Measurements from ENCODE around the gene TATDN3.
"Not testable (repeated sequence)": the region's sequence is repeated elsewhere in the genome, so short reads cannot be mapped to it uniquely, and the experiment has no call there.

TATDN3 gene

DNA sequence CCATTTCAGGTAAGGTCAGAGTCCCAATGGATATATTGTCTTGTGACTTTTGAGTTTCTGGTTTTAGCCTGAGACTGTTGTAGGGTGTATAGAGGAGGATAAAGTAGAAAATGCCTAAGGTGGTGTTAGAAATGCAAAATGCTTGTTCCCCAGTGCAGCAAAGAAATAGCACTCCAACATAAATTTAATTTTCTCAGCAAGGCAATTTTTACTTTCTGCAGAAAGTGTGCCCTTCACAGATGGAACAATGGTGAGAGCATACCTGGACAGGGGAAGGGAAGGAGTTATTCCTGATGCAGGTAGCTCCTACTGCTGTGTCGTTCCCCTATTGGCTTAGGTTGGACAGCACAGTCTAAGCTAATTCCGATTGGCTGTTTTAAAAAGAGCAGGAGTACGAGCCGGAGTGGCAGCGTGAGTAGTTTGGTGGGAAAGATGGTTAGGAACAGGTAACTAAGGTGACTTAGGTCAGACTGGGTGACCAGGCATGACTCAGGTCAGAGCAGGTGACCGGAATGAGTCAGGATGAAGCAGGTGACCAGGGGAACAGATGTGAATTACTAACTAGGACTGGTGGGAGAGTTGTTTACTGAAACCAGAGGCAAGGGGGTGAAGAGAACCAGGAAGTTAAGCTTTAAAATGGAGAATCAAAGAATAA, 34.2 kb downstream of the TATDN3 start:
- TF ChIP-seq, protein P1, sequence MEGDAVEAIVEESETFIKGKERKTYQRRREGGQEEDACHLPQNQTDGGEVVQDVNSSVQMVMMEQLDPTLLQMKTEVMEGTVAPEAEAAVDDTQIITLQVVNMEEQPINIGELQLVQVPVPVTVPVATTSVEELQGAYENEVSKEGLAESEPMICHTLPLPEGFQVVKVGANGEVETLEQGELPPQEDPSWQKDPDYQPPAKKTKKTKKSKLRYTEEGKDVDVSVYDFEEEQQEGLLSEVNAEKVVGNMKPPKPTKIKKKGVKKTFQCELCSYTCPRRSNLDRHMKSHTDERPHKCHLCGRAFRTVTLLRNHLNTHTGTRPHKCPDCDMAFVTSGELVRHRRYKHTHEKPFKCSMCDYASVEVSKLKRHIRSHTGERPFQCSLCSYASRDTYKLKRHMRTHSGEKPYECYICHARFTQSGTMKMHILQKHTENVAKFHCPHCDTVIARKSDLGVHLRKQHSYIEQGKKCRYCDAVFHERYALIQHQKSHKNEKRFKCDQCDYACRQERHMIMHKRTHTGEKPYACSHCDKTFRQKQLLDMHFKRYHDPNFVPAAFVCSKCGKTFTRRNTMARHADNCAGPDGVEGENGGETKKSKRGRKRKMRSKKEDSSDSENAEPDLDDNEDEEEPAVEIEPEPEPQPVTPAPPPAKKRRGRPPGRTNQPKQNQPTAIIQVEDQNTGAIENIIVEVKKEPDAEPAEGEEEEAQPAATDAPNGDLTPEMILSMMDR (IDR thresholded peaks at IDR 0.05; ENCODE audit: low read depth, low read length), result no peak
- TF ChIP-seq EZH2phosphoT487 (IDR thresholded peaks at IDR 0.05; ENCODE audit: low read depth), result no peak
- Histone ChIP-seq H3K27me3 (ENCODE audit: low read depth, low read length) (no peaks in the 10 kb centered on the region), H2AFZ (ENCODE audit: low read depth, low read length) (no peak overlapping the region)

DNA sequence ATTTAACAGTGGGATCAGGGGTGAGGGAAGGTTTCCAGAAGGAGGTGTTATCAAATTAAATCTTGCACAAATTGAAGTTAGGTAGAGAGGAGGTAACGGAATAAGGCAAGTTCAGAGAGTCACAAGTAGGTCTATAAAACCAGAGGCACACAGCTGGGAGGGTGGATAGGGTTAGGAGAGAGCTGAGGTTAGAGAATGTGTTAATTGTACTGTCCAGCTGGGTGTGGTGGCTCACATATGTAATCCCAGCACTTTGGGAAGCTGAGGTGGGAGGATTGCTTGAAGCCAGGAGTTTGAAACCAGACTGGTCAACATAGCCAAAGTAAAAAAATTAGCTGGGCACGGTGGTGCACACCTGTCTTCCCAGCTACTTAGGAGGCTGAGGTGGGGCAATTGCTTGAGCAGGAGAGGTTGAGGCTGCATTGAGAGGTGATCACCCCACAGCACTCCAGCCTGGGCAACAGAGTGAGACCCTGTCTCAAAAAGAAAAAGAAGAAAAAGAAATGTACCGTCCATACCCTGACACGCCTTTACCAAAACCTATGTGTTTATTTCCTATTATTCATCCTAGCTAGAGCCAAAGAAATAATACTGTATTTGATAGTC, 35.6 kb downstream of the TATDN3 start:
- H3K9ac ChIP-seq (ENCODE audit: low read length), result no peak overlapping the region
- H3K36me3 ChIP-seq (replicated peaks; ENCODE audit: low read depth, low read length), result peaks cover 33% of the 10 kb centered on the region
- H3K4me2 ChIP-seq (ENCODE audit: low read length), result no peak overlapping the region
- no peak overlapping the region for H3K27ac ChIP-seq (ENCODE audit: low read length)
- TF ChIP-seq EZH2phosphoT487 (IDR thresholded peaks at IDR 0.05; ENCODE audit: low read depth), result no peak
- TF ChIP-seq, protein P1 (IDR thresholded peaks at IDR 0.05; ENCODE audit: low read depth, low read length), result no peak
- no peaks in the 10 kb centered on the region for H4K20me1 ChIP-seq (ENCODE audit: insufficient read depth, low read length)
- no peaks in the 10 kb centered on the region for H3K27me3 ChIP-seq (ENCODE audit: low read depth, low read length)
- peaks cover 25% of the 10 kb centered on the region for H3K4me1 ChIP-seq (ENCODE audit: low read length)
- H2AFZ ChIP-seq (ENCODE audit: low read depth, low read length), result no peak overlapping the region
- no peak overlapping the region for H3K4me3 ChIP-seq (ENCODE audit: low read length)
- H3K79me2 ChIP-seq (ENCODE audit: low read length), result no peaks in the 10 kb centered on the region
- peaks cover 39% of the 10 kb centered on the region for H3K9me3 ChIP-seq (ENCODE audit: insufficient read depth, low read length)

More for the DNA sequence above, 34.2 kb downstream of the TATDN3 start:
- no peak overlapping the region for H3K9ac ChIP-seq (ENCODE audit: low read length)
- no peaks in the 10 kb centered on the region for H4K20me1 ChIP-seq (ENCODE audit: insufficient read depth, low read length)
- no peak overlapping the region for H3K4me3 ChIP-seq (ENCODE audit: low read length)
- H3K27ac ChIP-seq (ENCODE audit: low read length), result no peak overlapping the region
- no peak overlapping the region for H3K4me2 ChIP-seq (ENCODE audit: low read length)
- no peaks in the 10 kb centered on the region for H3K79me2 ChIP-seq (ENCODE audit: low read length)
- H3K4me1 ChIP-seq (ENCODE audit: low read length), result peaks cover 16% of the 10 kb centered on the region
- H3K36me3 ChIP-seq (replicated peaks; ENCODE audit: low read depth, low read length), result peaks cover 33% of the 10 kb centered on the region
- H3K9me3 ChIP-seq (ENCODE audit: insufficient read depth, low read length), result peaks cover 39% of the 10 kb centered on the region

DNA sequence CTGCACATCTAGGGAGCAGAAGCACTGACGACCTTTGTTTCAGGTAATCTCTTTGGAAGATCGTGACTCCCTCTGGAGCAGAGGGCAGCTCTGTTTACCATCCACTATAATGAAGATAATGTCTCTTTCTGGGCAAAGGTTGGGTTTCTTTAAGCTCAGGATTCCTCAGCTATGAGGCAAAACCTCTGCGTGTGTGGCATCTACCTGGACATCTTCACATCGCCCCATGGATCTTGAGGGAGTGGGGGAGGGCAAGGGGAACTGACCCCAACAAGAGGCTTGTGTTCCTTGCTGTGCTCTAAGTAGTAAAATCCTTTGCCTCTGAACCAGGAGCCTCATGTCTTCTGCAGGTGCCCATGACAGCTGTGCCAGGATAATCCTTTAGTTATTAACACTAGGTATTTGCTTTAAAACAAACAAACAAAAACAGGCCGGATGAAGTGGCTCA, 36.2 kb downstream of the TATDN3 start:
- H3K4me1 ChIP-seq (ENCODE audit: low read length), result peaks cover 31% of the 10 kb centered on the region
- H3K9ac ChIP-seq (ENCODE audit: low read length), result no peak overlapping the region
- no peak overlapping the region for H3K4me2 ChIP-seq (ENCODE audit: low read length)
- no peaks in the 10 kb centered on the region for H3K27me3 ChIP-seq (ENCODE audit: low read depth, low read length)
- H3K36me3 ChIP-seq (replicated peaks; ENCODE audit: low read depth, low read length), result peaks cover 31% of the 10 kb centered on the region
- no peak overlapping the region for H3K27ac ChIP-seq (ENCODE audit: low read length)
- no peak overlapping the region for H2AFZ ChIP-seq (ENCODE audit: low read depth, low read length)
- H3K4me3 ChIP-seq (ENCODE audit: low read length), result no peak overlapping the region
- H4K20me1 ChIP-seq (ENCODE audit: insufficient read depth, low read length), result no peaks in the 10 kb centered on the region
- H3K9me3 ChIP-seq (ENCODE audit: insufficient read depth, low read length), result peaks cover 39% of the 10 kb centered on the region
- TF ChIP-seq, protein P1 (IDR thresholded peaks at IDR 0.05; ENCODE audit: low read depth, low read length), result no peak
- no peak for TF ChIP-seq EZH2phosphoT487 (IDR thresholded peaks at IDR 0.05; ENCODE audit: low read depth)
- no peaks in the 10 kb centered on the region for H3K79me2 ChIP-seq (ENCODE audit: low read length)

DNA sequence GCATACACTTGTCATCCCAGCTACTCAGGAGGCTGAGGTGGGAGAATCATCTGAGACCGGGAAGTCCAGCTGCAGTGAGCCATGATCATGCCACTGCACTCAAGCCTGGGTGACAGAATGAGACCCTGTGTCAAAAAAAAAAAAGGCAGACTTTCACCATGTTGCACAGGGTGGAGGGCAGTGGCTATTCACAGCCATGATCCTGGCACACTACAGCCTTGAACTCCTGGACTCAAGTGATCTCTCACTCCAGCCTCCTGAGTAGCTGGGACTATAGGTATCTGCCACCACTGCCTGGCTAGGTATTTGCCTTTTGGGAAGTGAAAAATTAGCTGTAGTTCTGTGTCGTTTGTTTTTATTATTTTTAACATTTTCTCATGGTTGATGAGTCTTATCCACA, 36.7 kb downstream of the TATDN3 start:
- Histone ChIP-seq H3K9ac (ENCODE audit: low read length) (no peak overlapping the region), H3K4me3 (ENCODE audit: low read length) (no peak overlapping the region), H3K9me3 (ENCODE audit: insufficient read depth, low read length) (peaks cover 38% of the 10 kb centered on the region), H3K4me1 (ENCODE audit: low read length) (peaks cover 36% of the 10 kb centered on the region), H2AFZ (ENCODE audit: low read depth, low read length) (no peak overlapping the region), H3K36me3 (replicated peaks; ENCODE audit: low read depth, low read length) (peaks cover 29% of the 10 kb centered on the region), H3K79me2 (ENCODE audit: low read length) (no peaks in the 10 kb centered on the region), H4K20me1 (ENCODE audit: insufficient read depth, low read length) (no peaks in the 10 kb centered on the region), H3K27ac (ENCODE audit: low read length) (no peak overlapping the region), H3K4me2 (ENCODE audit: low read length) (no peak overlapping the region), H3K27me3 (ENCODE audit: low read depth, low read length) (no peaks in the 10 kb centered on the region)
- TF ChIP-seq EZH2phosphoT487 (IDR thresholded peaks at IDR 0.05; ENCODE audit: low read depth), result no peak
- TF ChIP-seq, protein P1 (IDR thresholded peaks at IDR 0.05; ENCODE audit: low read depth, low read length), result no peak

DNA sequence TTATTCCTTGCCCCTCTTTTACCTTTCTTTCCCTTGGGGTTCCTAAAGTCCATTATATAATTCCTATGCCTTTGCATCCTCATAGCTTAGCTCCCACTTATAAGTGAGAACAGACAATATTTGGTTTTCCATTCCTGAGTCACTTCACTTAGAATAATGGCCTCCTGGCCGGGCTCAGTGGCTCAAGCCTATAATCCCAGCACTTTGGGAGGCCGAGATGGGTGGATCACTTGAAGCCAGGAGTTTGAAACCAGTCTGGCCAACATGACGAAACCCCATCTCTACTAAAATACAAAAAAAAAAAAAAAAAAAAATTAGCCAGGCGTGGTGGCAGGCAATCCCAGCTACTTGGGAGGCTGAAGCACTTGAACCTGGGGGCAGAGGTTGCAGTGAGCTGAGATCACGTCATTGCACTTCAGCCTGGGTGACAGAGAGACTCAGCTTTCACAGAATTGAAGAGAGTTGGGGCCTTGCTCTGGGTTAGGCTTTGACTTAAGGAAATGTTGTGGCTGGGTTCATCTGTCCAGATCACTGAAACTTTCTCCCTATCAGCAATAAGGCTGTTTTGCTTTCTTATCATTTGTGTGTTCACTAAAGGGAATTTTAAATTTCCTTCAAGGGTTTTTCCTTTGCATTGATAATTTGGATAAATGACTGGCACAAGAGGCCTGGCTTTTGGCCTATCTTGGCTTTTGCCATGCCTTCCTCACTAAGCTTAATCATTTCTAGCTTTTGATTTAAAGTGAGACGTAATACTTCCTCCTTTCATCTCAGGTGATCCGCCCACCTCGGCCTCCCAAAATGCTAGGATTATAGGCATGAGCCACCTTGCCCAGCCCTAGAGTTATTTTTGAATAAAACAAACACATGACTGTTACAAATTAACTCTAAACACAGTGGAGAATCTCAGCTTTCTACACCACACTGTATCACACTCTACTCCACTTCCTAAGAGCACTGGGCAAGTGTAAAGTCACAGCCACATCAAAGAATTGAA, 41.8 kb downstream of the TATDN3 start:
- H3K9me3 ChIP-seq (ENCODE audit: insufficient read depth, low read length); H4K20me1 ChIP-seq (ENCODE audit: insufficient read depth, low read length); H3K36me3 ChIP-seq (replicated peaks; ENCODE audit: low read depth, low read length); H3K27me3 ChIP-seq (ENCODE audit: low read depth, low read length); H3K79me2 ChIP-seq (ENCODE audit: low read length): not testable (repeated sequence)
- peak overlapping the region; percentile 57 for H3K9ac ChIP-seq (ENCODE audit: low read length)
- H3K4me1 ChIP-seq (ENCODE audit: low read length), result peaks cover 57% of the 10 kb centered on the region
- H3K4me3 ChIP-seq (ENCODE audit: low read length), result peak overlapping the region; percentile 29
- H3K27ac ChIP-seq (ENCODE audit: low read length), result peak overlapping the region; percentile 93
- H3K4me2 ChIP-seq (ENCODE audit: low read length), result peak overlapping the region; percentile 63
- peak overlapping the region; percentile 50; the same call in 1 of the 2 replicates for H2AFZ ChIP-seq (ENCODE audit: low read depth, low read length)
